Stimulated activated CD8-positive, alpha-beta memory T cell treated with anti-CD3 and anti-CD28 coated beads, Interleukin-2, amount 100 ng/mL, for 1 hour (primary cell): ENCODE results near the gene CLCNKB.

ENCODE experiments used
- DNase-seq, 2 donors: peaks; one replicate each; pipeline ENCODE4 v3.0.0-alpha.2; 2020; ENCODE audit warnings: low read depth in 2 of 2

The CLCNKB gene

GRCh38 chr1:16095447-16095846 is 51.9 kb downstream of the CLCNKB start:
- DNase-seq: no peak

DNA sequence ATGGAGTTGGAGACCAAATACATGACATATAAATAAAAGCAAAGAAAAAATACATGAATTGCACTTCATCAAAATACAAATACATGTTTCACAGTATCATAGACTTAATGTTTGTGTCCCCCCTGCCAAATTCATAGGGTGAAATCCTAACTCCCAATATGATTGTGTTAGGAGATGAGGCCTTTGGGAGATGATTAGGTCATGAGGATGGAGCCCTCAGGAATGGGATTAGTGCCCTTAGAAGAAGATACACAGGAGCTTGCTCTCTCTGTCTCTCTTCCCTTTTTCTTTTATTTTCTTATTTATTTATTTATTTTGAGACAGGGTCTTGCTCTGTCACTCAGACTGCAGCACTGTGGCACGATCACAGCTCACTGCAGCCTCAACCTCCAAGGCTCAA is 55.8 kb downstream of the CLCNKB start:
- DNase-seq: no peak

- DNase-seq: no peak
These were observed 58.0 kb downstream of the CLCNKB start for GRCh38 chr1:16101623-16102022.
